A549 (cell line): ENCODE measurements around the gene SLC22A31. TPM values are rescaled to one million over a fixed set of nuclear protein-coding genes. Genes with fewer than 3 reads are reported as not detected.

Experiments used
- ATAC-seq, 2 experiments: fragments of 200-7000 bp in 1 of 2; fragments of >200 bp in 1 of 2; cut with Nextera tagmentation in 1 of 2; cut with Tn5 transposase in 1 of 2; 3 replicates each; pipeline versions ENCODE4 v1.8.0 to v1.9.1; 2018 to 2020; ENCODE audit warnings: mild to moderate bottlenecking in 1 of 2, moderate library complexity in 1 of 2
- CTCF ChIA-PET: fragments of 300-600 bp; sonication (Branson Sonifier 250); formaldehyde crosslinking; extraction: SDS; loops from one replicate; lab custom pipeline; 2021; ENCODE audit warnings: antibody characterized with exemption, inconsistent platforms; lab: Yijun Ruan, JAX
- POLR2A ChIA-PET: fragments of 350-600 bp; formaldehyde crosslinking; extraction: SDS; loops from one replicate; lab custom pipeline; 2021; ENCODE audit warnings: antibody characterized with exemption, inconsistent platforms; lab: Yijun Ruan, JAX
- DNase-seq, 2 experiments: peaks; one replicate each; pipeline versions ENCODE4 v3.0.0 to v3.0.0-alpha.2; 2011 to 2016; ENCODE audit warnings: low read depth in 1 of 2, low spot score in 1 of 2
- FAIRE-seq: peaks from 2 replicates; lab custom pipeline; 2011; peaks lifted over from hg19 to GRCh38; lab: Jason Lieb, UNC
- H3K27ac ChIP-seq, 2 experiments: fragments of >200 bp; sonication (Bioruptor Twin); formaldehyde crosslinking; 3 replicates each; pipeline ENCODE4 v1.5.1; 2016 to 2017
- H3K4me1 ChIP-seq: fragments of >200 bp; sonication (Bioruptor Twin); formaldehyde crosslinking; 3 replicates; pipeline ENCODE4 v1.6.1; 2016
- H3K4me2 ChIP-seq: fragments of >200 bp; sonication (Bioruptor Twin); formaldehyde crosslinking; 3 replicates; pipeline ENCODE4 v1.6.1; 2016
- H3K4me3 ChIP-seq: fragments of >200 bp; sonication (Bioruptor Twin); formaldehyde crosslinking; 3 replicates; pipeline ENCODE4 v1.5.1; 2016
- H3K9me3 ChIP-seq: fragments of >200 bp; sonication (Bioruptor Twin); formaldehyde crosslinking; 3 replicates; pipeline ENCODE4 v1.6.1; 2016
- BHLHE40 ChIP-seq: IDR thresholded peaks from 2 replicates; pipeline ENCODE4 v1.6.1; 2012; ENCODE audit warnings: low read depth, low read length, inconsistent platforms
- CEBPB ChIP-seq, 2 experiments: fragments of >200 bp in 1 of 2; sonication (Bioruptor Twin) in 1 of 2; formaldehyde crosslinking in 1 of 2; IDR thresholded peaks; 2 replicates each; pipeline ENCODE4 v1.6.1; 2012 to 2016
- EP300 ChIP-seq, 2 experiments: fragments of >200 bp; sonication (Bioruptor Twin); formaldehyde crosslinking; IDR thresholded peaks; 2 replicates in 1 of 2; 3 replicates in 1 of 2; pipeline ENCODE4 v1.6.1; 2016 to 2017
- ESRRA ChIP-seq: fragments of 150-350 bp; IDR thresholded peaks from 2 replicates; pipeline ENCODE4 v1.6.1; 2014; ENCODE audit warnings: mild to moderate bottlenecking, low read length, borderline replicate concordance
- GATA3 ChIP-seq: IDR thresholded peaks from 2 replicates; pipeline ENCODE4 v1.6.1; 2012; ENCODE audit warnings: borderline replicate concordance
- HDAC2 ChIP-seq: fragments of 200-600 bp; sonication (generic); IDR thresholded peaks from 2 replicates; pipeline ENCODE4 v1.6.1; 2016
- HEYL ChIP-seq: fragments of 250-450 bp; sonication (Bioruptor Pico); IDR thresholded peaks from 2 replicates; pipeline ENCODE4 v1.8.0; 2021; ENCODE audit warnings: mild to moderate bottlenecking, moderate library complexity
- HOXA7 ChIP-seq: fragments of 250-450 bp; sonication (Bioruptor Pico); IDR thresholded peaks from 2 replicates; pipeline ENCODE4 v1.5.0; 2020; ENCODE audit warnings: mild to moderate bottlenecking, moderate library complexity
- HOXB5 ChIP-seq: fragments of 250-450 bp; sonication (Bioruptor Pico); IDR thresholded peaks from 2 replicates; pipeline ENCODE4 v1.5.0; 2020; ENCODE audit warnings: mild to moderate bottlenecking, moderate library complexity
- JUN ChIP-seq, 2 experiments: fragments of >200 bp; sonication (Bioruptor Twin); formaldehyde crosslinking; IDR thresholded peaks; 2 replicates in 1 of 2; 3 replicates in 1 of 2; pipeline ENCODE4 v1.6.1; 2016 to 2017
- MAFK ChIP-seq: fragments of 450-650 bp; IDR thresholded peaks from 2 replicates; pipeline ENCODE4 v1.6.1; 2014; ENCODE audit not compliant: partially characterized antibody
- MYC ChIP-seq: IDR thresholded peaks from 2 replicates; pipeline ENCODE4 v1.6.1; 2012; ENCODE audit warnings: mild to moderate bottlenecking, inconsistent platforms, low read length, improper control_type of control experiment, borderline replicate concordance
- NR3C1 ChIP-seq: fragments of >200 bp; sonication (Bioruptor Twin); formaldehyde crosslinking; IDR thresholded peaks from 3 replicates; pipeline ENCODE4 v1.6.1; 2017
- PHF8 ChIP-seq: fragments of 200-600 bp; sonication (generic); IDR thresholded peaks from 2 replicates; pipeline ENCODE4 v1.6.1; 2016; ENCODE audit warnings: low read depth, mild to moderate bottlenecking, antibody characterized with exemption, moderate library complexity, borderline replicate concordance
- POLR2A ChIP-seq: IDR thresholded peaks from 2 replicates; pipeline ENCODE4 v1.6.1; 2012; ENCODE audit warnings: mild to moderate bottlenecking, low read length
- POLR2AphosphoS2 ChIP-seq: conservative IDR thresholded peaks from 2 replicates; pipeline ENCODE4 v1.6.1; 2012; ENCODE audit warnings: low read length, improper control_type of control experiment, inconsistent platforms
- RARB ChIP-seq: fragments of 250-450 bp; sonication (Bioruptor Pico); IDR thresholded peaks from 2 replicates; pipeline ENCODE4 v1.8.0; 2021; ENCODE audit warnings: mild to moderate bottlenecking, moderate library complexity
- RCOR1 ChIP-seq: fragments of 150-350 bp; IDR thresholded peaks from 2 replicates; pipeline ENCODE4 v1.6.1; 2014; ENCODE audit warnings: antibody characterized with exemption, low read length, low read depth
- SMC3 ChIP-seq: fragments of >200 bp; sonication (Bioruptor Twin); formaldehyde crosslinking; IDR thresholded peaks from 3 replicates; pipeline ENCODE4 v1.6.1; 2018; ENCODE audit warnings: inconsistent platforms
- TP53 ChIP-seq: fragments of 250-450 bp; sonication (Bioruptor Pico); IDR thresholded peaks from 2 replicates; pipeline ENCODE4 v1.5.0; 2021; ENCODE audit warnings: mild to moderate bottlenecking, moderate library complexity
- ZC3H11A ChIP-seq: fragments of 450-650 bp; IDR thresholded peaks from 2 replicates; pipeline ENCODE4 v1.6.1; 2014; ENCODE audit warnings: antibody characterized with exemption, mild to moderate bottlenecking
- ZNF302 ChIP-seq: fragments of 250-450 bp; sonication (Bioruptor Pico); IDR thresholded peaks from 2 replicates; pipeline ENCODE4 v1.9.0; 2021; ENCODE audit warnings: inconsistent platforms, mild to moderate bottlenecking, moderate library complexity
- ZSCAN20 ChIP-seq: fragments of 250-450 bp; sonication (Bioruptor Pico); IDR thresholded peaks from 2 replicates; pipeline ENCODE4 v1.8.0; 2022; ENCODE audit warnings: mild to moderate bottlenecking, moderate library complexity
- WGBS: methylation state at CpG from one replicate; pipeline ENCODE4 v1.1.6; 2017; ENCODE audit errors: missing lambda C conversion rate; 5-methylcytosine and 5-hydroxymethylcytosine counted together
- polyA plus RNA-seq, 4 experiments: library from polyadenylated mRNA; depleted of rRNA in 3 of 4; stranded (reverse); fragments of >200 nt; fragmentation: RNase III in 1 of 4; extraction: RNeasy Plus Mini Kit Qiagen cat#74134 plus additional on column Dnase treatment in 1 of 4; gene quantifications; 2 replicates in 3 of 4; 3 replicates in 1 of 4; pipeline ENCODE4 v1.2.3, GENCODE V29; 2011 to 2017
- TF ChIP-seq, protein P1 (sequence below): fragments of 250-450 bp; sonication (Bioruptor Pico); IDR thresholded peaks from 2 replicates; pipeline ENCODE4 v1.5.0; 2020; ENCODE audit warnings: low read depth, mild to moderate bottlenecking, moderate library complexity
- TF ChIP-seq, protein P2 (sequence below): fragments of 150-350 bp; IDR thresholded peaks from 2 replicates; pipeline ENCODE4 v1.6.1; 2014; ENCODE audit warnings: low read depth, mild to moderate bottlenecking, low read length
- TF ChIP-seq, protein P3 (sequence below): fragments of 250-450 bp; sonication (Bioruptor Pico); IDR thresholded peaks from 2 replicates; pipeline ENCODE4 v1.5.0; 2021; ENCODE audit warnings: mild to moderate bottlenecking, moderate library complexity, borderline replicate concordance
- TF ChIP-seq, protein P4 (sequence below): fragments of >200 bp; sonication (Bioruptor Twin); formaldehyde crosslinking; IDR thresholded peaks from 2 replicates; pipeline ENCODE4 v1.6.1; 2016

SLC22A31 gene
- polyA plus RNA-seq, 2 of the 4 experiments (the other 2 are of a cell fraction) = 0.36 to 0.77 TPM

DNA sequence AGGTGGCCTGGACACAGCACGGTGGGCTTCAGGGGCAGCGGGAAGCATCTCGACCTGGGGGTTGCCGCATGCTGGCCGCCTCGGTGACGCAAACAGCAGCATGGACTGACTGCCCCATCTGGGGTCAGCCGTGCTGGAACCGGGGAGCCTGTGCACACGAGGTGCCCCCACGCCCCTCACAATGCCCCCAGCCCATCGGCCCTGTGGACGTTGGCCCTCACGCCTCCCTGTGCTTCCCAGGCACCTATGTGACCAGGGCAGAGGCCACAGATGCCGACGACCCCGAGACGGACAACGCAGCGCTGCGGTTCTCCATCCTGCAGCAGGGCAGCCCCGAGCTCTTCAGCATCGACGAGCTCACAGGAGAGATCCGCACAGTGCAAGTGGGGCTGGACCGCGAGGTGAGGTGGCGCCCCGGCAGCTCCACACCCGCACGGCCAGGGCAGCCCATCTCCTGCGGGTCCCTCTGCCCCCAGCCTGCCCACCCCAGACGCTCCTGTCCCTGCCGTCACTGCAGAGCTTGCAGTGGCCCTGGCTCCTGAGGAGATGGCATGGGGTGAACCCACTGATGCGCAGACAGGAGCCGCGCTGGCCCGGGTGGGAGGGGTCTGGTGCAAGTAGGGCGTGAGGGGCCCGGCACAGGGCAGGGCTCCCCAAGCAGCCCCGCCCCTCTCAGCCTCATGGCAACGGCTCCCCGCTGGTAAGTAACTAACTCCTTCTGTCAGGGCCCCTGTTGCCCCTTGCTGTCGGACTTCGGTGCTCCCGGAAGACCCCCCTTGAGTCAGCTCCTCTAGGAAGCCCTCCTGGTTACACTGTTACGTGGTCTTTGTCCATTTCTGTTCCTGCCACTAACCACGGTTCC, 15.2 kb downstream of the SLC22A31 start (continued):
- no peak for TF ChIP-seq NR3C1
- no peak for TF ChIP-seq ESRRA
- TF ChIP-seq JUN (IDR thresholded peaks at IDR 0.05) = no peak

DNA sequence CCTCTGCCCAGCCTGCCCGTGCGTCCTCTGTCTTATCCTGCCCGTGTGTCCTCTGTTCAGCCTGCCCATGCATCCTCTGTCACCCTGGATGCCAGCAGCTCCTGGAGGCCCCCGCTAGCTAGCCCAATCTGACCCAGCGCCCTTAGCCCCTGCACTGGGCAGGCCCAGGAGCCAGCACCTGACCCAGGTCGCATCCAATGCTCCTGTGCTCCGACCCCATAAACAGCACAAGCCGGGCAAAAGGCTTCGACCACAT, 15.7 kb downstream of the SLC22A31 start:
- Histone ChIP-seq H3K4me1 (no peaks in the 10 kb centered on the region), H3K27ac (no peak overlapping the region), H3K9me3 (no peaks in the 10 kb centered on the region), H3K4me3 (no peak overlapping the region), H3K4me2 (no peak overlapping the region)
- TF ChIP-seq MAFK = no peak
- TF ChIP-seq, protein P1, sequence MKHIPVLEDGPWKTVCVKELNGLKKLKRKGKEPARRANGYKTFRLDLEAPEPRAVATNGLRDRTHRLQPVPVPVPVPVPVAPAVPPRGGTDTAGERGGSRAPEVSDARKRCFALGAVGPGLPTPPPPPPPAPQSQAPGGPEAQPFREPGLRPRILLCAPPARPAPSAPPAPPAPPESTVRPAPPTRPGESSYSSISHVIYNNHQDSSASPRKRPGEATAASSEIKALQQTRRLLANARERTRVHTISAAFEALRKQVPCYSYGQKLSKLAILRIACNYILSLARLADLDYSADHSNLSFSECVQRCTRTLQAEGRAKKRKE (CRISPR knock-in tag) = no peak
- no peak for TF ChIP-seq ZSCAN20 (CRISPR knock-in tag)
- TF ChIP-seq MYC = no peak
- TF ChIP-seq HEYL (CRISPR knock-in tag) = no peak
- no peak for TF ChIP-seq ZNF302 (CRISPR knock-in tag)
- TF ChIP-seq PHF8 = no peak
- TF ChIP-seq POLR2AphosphoS2 = no peak
- TF ChIP-seq GATA3 = no peak
- no peak for TF ChIP-seq SMC3
- TF ChIP-seq RARB (CRISPR knock-in tag) = no peak
- TF ChIP-seq BHLHE40 = no peak
- TF ChIP-seq, protein P2, sequence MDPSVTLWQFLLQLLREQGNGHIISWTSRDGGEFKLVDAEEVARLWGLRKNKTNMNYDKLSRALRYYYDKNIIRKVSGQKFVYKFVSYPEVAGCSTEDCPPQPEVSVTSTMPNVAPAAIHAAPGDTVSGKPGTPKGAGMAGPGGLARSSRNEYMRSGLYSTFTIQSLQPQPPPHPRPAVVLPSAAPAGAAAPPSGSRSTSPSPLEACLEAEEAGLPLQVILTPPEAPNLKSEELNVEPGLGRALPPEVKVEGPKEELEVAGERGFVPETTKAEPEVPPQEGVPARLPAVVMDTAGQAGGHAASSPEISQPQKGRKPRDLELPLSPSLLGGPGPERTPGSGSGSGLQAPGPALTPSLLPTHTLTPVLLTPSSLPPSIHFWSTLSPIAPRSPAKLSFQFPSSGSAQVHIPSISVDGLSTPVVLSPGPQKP = no peak
- TF ChIP-seq EP300 (IDR thresholded peaks at IDR 0.05) = no peak
- TF ChIP-seq ZC3H11A = no peak
- no peak for TF ChIP-seq ESRRA
- no peak for TF ChIP-seq CEBPB (IDR thresholded peaks at IDR 0.05)
- 74% methylated on average over 9 of the region's 9 CpGs for WGBS
- DNase-seq (no peak), ATAC-seq (peak in 1 of 2 experiments; percentile 11; a peak in 1 of 6 replicates), FAIRE-seq (no peak)
- CTCF ChIA-PET = no interaction called here
- POLR2A ChIA-PET = no interaction called here

DNA sequence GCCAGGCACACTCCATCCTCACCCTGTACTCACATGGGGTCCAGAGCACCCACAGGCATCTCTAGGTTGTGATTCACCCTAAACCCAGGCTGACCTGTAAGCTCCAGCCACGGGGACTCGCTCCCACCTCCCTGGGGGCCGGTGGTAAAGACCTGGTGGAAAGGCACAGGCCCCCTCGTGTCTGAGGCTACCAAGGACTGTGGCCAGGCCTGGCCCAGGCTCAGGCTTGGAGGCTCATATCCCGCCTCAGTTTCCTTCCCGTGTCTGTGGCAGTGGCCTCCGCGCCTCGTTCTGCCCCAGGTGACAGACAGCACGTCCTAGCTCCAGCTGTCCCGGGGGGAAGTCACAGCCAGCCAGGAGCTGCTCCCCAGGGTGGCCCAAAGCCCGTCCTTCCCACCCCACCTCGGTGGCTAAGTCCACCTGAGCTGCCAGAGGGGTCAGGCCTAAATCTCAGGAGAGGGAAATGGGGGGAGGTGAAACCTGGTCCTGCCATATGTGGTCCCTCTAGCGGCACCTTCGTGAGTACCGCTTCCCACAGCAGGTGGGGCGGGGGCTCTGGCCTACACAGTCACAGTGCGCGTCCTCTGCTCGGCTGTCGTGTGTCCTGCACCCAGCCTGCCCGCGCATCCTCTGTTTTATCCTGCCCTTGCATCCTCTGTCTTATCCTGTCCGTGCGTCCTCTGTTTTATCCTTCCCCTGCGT, 16.2 kb downstream of the SLC22A31 start:
- H3K4me3 ChIP-seq = no peak overlapping the region
- no peak for TF ChIP-seq HOXB5
- TF ChIP-seq RCOR1 = no peak
- no peak for TF ChIP-seq TP53 (CRISPR knock-in tag)
- TF ChIP-seq ESRRA = no peak
- TF ChIP-seq HDAC2 = no peak
- no peak for TF ChIP-seq PHF8
- TF ChIP-seq, protein P3, sequence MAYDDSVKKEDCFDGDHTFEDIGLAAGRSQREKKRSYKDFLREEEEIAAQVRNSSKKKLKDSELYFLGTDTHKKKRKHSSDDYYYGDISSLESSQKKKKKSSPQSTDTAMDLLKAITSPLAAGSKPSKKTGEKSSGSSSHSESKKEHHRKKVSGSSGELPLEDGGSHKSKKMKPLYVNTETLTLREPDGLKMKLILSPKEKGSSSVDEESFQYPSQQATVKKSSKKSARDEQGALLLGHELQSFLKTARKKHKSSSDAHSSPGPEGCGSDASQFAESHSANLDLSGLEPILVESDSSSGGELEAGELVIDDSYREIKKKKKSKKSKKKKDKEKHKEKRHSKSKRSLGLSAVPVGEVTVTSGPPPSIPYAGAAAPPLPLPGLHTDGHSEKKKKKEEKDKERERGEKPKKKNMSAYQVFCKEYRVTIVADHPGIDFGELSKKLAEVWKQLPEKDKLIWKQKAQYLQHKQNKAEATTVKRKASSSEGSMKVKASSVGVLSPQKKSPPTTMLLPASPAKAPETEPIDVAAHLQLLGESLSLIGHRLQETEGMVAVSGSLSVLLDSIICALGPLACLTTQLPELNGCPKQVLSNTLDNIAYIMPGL = no peak
- TF ChIP-seq HOXA7 (CRISPR knock-in tag) = no peak
- no peak for TF ChIP-seq RARB (CRISPR knock-in tag)
- TF ChIP-seq, protein P4, sequence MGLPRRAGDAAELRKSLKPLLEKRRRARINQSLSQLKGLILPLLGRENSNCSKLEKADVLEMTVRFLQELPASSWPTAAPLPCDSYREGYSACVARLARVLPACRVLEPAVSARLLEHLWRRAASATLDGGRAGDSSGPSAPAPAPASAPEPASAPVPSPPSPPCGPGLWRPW = no peak
- TF ChIP-seq JUN (IDR thresholded peaks at IDR 0.05) = no peak
- TF ChIP-seq POLR2A = no peak
- TF ChIP-seq, all 56 proteins: peak for 0
- peak in 1 of 2 experiments; percentile 54; a peak in 3 of 6 replicates for ATAC-seq
- FAIRE-seq = no peak
- no peak for DNase-seq
- Histone ChIP-seq H3K4me1 (no peaks in the 10 kb centered on the region), H3K9me3 (no peaks in the 10 kb centered on the region), H3K27ac (no peak overlapping the region), H3K4me2 (no peak overlapping the region)
- CTCF ChIA-PET = interaction anchor here (0.7 kb wide), 1 partner anchor 310 kb away, joined by 3 read pairs; no protein-coding TSS in a partner anchor
- POLR2A ChIA-PET = no interaction called here
- WGBS = 54% methylated on average over 19 of the region's 26 CpGs
